ENCODE results near the gene SPATA21.

The SPATA21 gene

GRCh38 chr1:16418823-16419425 lies 18.3 kb downstream of the SPATA21 start:
- peak; percentile 30 for DNase-seq

GRCh38 chr1:16413191-16413590 lies 24.0 kb downstream of the SPATA21 start:
- no peak for DNase-seq

GRCh38 chr1:16410803-16411202 lies 26.4 kb downstream of the SPATA21 start:
- DNase-seq: no peak

GRCh38 chr1:16409536-16410152 lies 27.6 kb downstream of the SPATA21 start:
- no peak for DNase-seq

- DNase-seq: no peak
Observed at GRCh38 chr1:16406868-16407267, 30.4 kb downstream of the SPATA21 start.

GRCh38 chr1:16405441-16405840 lies 31.8 kb downstream of the SPATA21 start:
- no peak for DNase-seq

- no peak for DNase-seq
Observed at GRCh38 chr1:16402742-16403141, 34.5 kb downstream of the SPATA21 start.

- no peak for DNase-seq
Observed at GRCh38 chr1:16398371-16398953, 38.8 kb downstream of the SPATA21 start.

GRCh38 chr1:16397120-16397519 lies 40.1 kb downstream of the SPATA21 start:
- DNase-seq: no peak

GRCh38 chr1:16396591-16396990 lies 40.6 kb downstream of the SPATA21 start:
- DNase-seq: no peak

- no peak for DNase-seq
Observed at GRCh38 chr1:16394977-16395376, 42.2 kb downstream of the SPATA21 start.

- no peak for DNase-seq
Observed at GRCh38 chr1:16393570-16394521, 43.4 kb downstream of the SPATA21 start.

- no peak for DNase-seq
Observed at GRCh38 chr1:16392740-16393569, 44.3 kb downstream of the SPATA21 start.

- DNase-seq: peak; percentile 48
Observed at GRCh38 chr1:16391411-16391810, 45.8 kb downstream of the SPATA21 start.

GRCh38 chr1:16387201-16388188 lies 49.7 kb downstream of the SPATA21 start:
- no peak for DNase-seq

GRCh38 chr1:16386454-16387113 lies 50.6 kb downstream of the SPATA21 start:
- no peak for DNase-seq

- DNase-seq: no peak
Observed at GRCh38 chr1:16385659-16386453, 51.4 kb downstream of the SPATA21 start.

GRCh38 chr1:16383888-16384287 lies 53.3 kb downstream of the SPATA21 start:
- DNase-seq: no peak

- no peak for DNase-seq
Observed at GRCh38 chr1:16380868-16381267, 56.4 kb downstream of the SPATA21 start.

GRCh38 chr1:16378443-16378842 lies 58.8 kb downstream of the SPATA21 start:
- no peak for DNase-seq

Measured in activated CD4-positive, alpha-beta T cell treated with anti-CD3 and anti-CD28 coated beads, Interleukin-2, amount 50 U/mL, for 16 hours (primary cell).